ENCODE measurements around the gene KIRREL3.

Gene KIRREL3

GRCh38 chr11:126839496-126839895, 161.1 kb downstream of the KIRREL3 start:
- TF ChIP-seq CTCF (conservative IDR thresholded peaks at IDR 0.05; ENCODE audit: low read depth, low read length) = no peak
- no peak for DNase-seq (ENCODE audit: low read depth)
- H3K4me3 ChIP-seq (ENCODE audit: low read length) = no peak overlapping the region

DNA sequence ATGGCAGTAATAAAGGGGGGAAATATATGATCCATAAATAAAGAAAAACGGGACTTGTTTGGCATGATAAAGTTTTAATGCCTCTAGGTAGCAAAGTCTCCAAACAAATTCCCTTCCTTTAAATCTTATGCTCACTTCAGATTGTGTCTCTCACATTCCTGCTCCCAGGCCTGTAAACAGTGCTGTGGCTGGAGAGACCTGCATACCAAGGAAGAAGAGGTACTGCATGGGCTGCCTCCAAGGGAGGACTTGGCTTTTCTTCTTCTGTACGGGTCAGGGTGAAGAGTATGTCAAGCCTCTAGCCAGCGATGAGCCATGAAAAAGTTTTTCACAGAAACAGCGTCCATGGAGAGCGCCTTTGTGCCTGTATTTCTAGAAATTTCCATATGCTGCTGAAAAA, 161.8 kb downstream of the KIRREL3 start:
- TF ChIP-seq CTCF (conservative IDR thresholded peaks at IDR 0.05; ENCODE audit: low read depth, low read length) = no peak
- no peak for DNase-seq (ENCODE audit: low read depth)
- no peak overlapping the region for H3K4me3 ChIP-seq (ENCODE audit: low read length)

DNA sequence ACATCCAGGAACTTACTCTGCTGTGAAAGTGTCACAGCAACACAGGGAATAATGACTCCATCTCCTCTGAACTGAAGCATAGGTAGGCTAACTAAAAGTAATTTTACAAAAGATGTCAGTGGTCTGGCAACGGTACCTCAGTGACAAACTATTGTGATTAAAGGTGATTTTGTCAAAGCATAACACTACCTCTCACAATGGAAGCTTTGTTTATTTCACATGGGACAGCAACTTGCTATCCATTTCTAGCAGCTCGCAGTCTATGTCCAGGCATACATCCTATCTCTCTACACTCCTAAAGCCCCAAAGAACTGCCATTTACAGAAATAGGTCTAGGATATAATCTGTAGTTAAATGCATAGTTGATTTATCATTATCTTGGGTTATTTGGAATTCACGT, 163.0 kb downstream of the KIRREL3 start:
- no peak for DNase-seq (ENCODE audit: low read depth)
- TF ChIP-seq CTCF (conservative IDR thresholded peaks at IDR 0.05; ENCODE audit: low read depth, low read length) = no peak
- H3K4me3 ChIP-seq (ENCODE audit: low read length) = no peak overlapping the region

DNA sequence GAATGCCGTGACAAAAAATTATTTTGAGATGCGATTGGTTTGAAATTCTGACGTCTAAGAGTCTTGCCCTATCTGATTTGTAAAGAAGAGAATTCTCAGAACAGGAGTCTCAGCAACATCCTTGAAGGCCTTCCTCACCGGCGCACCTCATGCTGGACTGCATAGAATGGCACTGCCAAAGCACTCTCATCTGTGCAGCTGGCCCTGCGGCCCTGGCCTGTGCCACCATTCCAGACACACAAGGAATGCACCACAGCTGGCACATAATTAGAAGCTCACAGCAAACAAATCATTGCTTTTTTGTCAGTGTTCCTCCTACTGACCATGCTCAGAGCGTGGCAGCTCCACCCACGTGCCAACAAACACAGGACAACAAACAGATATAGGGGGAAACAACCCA, 166.0 kb downstream of the KIRREL3 start:
- DNase-seq (ENCODE audit: low read depth) = no peak
- TF ChIP-seq CTCF (conservative IDR thresholded peaks at IDR 0.05; ENCODE audit: low read depth, low read length) = no peak
- H3K4me3 ChIP-seq (ENCODE audit: low read length) = no peak overlapping the region

DNA sequence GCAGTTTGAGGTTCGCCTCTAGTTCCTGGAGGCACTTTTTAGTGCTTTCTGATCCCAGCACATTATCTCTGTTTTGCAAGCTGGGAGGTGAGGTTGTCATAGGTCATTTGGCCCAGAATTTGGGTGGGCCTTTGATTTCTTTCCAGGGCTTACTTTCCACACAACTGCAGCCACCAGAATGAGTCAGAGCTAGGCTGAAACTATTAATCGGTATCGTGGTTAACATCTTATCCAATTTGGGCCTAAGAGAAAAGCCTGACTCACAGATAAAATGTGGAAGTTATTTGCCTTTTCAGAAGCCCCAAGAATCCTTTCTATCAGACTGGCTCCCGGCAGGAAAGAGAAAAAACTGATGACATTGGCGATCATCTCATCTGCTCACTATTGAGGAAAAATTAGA, 166.4 kb downstream of the KIRREL3 start:
- DNase-seq (ENCODE audit: low read depth) = peak; percentile 3
- no peak overlapping the region for H3K4me3 ChIP-seq (ENCODE audit: low read length)
- no peak for TF ChIP-seq CTCF (conservative IDR thresholded peaks at IDR 0.05; ENCODE audit: low read depth, low read length)

DNA sequence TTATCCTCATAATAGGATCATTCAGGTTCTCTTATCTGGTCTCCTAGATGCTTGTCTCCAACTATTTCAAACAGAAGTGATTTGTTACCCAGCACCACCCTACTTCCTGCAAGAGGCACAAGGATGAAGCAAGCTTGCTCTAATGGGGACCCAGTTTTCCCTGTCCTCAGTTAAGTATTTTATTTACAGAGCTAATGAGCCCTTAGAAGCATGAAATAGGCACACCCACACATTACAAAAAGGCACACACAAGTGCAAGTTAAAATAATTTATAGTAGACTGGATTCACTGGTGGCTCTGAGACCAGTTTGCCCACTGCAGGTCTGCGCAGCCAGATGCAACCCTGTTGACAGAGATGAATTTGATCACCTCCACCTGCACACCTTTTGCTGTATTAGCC, 167.5 kb downstream of the KIRREL3 start:
- DNase-seq (ENCODE audit: low read depth) = no peak
- TF ChIP-seq CTCF (conservative IDR thresholded peaks at IDR 0.05; ENCODE audit: low read depth, low read length) = no peak
- H3K4me3 ChIP-seq (ENCODE audit: low read length) = no peak overlapping the region

GRCh38 chr11:126832387-126832786, 168.2 kb downstream of the KIRREL3 start:
- no peak for DNase-seq (ENCODE audit: low read depth)
- no peak overlapping the region for H3K4me3 ChIP-seq (ENCODE audit: low read length)
- no peak for TF ChIP-seq CTCF (conservative IDR thresholded peaks at IDR 0.05; ENCODE audit: low read depth, low read length)
